ENCODE data around the gene CNIH2.
A peak's percentile ranks its signal among the peaks of the same experiment; 100 is the strongest.
"Not testable (repeated sequence)": the region's sequence is repeated elsewhere in the genome, so short reads cannot be mapped to it uniquely, and the experiment has no call there.

The CNIH2 gene

GRCh38 chr11:66292543-66293332, 14.8 kb downstream of the CNIH2 start:
- no peak for DNase-seq

DNA sequence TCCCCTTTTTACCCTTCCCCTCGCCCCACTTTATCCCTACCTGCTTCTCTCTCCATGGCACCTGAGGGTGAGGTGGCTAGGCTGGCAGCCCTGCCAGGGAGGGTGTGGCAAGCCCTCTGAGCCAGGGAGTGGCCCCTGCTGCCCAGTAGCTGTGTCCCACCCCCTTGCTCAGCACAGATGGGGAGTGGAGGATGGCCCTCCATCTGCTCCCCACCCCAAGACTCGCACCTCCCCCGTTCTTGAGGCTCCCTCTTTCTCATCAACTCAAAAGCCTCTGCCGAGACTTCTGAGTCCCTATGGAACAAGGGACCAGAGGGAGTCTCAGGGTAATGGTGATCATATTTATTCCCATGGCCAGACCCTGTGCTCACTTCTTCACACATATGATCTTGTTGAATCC, 15.4 kb downstream of the CNIH2 start:
- DNase-seq, result no peak

- DNase-seq, result no peak
These were observed 16.0 kb downstream of the CNIH2 start for GRCh38 chr11:66293777-66294625.

GRCh38 chr11:66294626-66295620, 16.9 kb downstream of the CNIH2 start:
- DNase-seq, result no peak

DNA sequence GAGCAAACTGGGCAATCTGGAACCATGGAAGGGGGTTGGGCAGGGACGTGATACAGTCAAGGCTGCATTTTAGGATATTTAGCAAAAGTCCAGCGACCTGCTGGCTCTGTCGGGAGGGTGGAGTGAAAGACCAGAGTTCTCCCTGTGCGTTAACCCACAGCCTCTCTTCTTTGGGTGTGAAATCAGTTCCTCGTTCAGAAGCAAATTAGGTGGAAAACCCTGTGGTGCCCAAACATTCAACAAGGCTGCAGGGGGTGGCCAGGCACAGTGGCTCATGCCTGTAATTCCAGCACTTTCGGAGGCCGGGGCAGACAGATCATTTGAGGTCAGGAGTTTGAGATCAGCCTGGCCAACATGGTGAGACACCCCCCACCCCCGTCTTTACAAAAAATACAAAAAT, 19.6 kb downstream of the CNIH2 start:
- no peak for DNase-seq

DNA sequence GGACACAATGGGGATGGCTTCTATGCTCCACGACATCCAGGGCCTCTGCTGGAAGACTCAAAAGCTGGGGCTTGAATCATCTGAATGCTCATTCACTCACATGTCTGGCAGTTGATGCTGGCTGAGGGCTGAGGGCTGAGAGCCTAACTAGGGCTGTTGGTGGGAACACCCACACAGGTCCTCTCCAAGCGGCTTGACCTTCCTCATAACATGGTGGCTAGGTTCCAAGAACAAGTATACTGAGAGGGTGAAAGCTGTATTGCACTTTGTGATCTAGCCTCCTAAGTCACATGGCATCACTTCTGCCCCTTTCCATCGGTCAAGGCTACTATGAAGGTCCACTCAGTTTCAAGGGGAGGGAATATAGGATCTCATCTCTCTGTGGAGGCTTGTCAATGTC, 21.2 kb downstream of the CNIH2 start:
- DNase-seq, result no peak

- no peak for DNase-seq
These were observed 24.7 kb downstream of the CNIH2 start for GRCh38 chr11:66302656-66303055.

- no peak for DNase-seq
These were observed 31.5 kb downstream of the CNIH2 start for GRCh38 chr11:66309475-66309874.

- no peak for DNase-seq
These were observed 32.3 kb downstream of the CNIH2 start for GRCh38 chr11:66310324-66310723.

DNA sequence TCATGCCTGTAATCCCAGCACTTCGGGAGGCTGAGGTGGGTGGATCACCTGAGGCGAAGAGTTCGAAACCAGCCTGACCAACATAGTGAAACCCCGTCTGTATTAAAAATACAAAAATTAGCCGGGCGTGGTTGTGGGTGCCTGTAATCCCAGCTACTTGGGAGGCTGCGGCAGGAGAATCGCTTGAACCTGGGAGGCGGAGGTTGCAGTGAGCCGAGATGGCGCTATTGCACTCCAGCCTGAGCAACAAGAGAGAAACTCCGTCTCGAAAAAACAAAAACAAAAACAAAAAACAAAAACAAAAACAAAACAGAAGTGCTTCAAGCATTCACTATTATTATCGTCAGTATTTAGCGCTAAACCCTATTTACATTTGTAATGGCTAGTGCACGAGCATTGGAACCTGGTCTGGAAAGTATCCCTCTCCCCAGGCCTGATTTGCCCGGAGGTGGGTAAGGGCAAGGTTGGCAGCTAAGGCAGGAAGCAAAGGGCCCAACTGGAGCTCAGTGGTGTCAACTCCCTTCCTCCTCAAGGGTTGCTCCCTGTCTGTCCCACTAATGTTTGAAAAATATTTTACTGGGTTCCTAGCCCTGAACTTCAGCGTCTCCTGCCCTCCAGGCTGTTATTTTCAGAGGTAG, 32.9 kb downstream of the CNIH2 start:
- not testable (repeated sequence) for DNase-seq

GRCh38 chr11:66311470-66311964, 33.5 kb downstream of the CNIH2 start:
- no peak for DNase-seq

- peak; percentile 77 for DNase-seq
These were observed 34.1 kb downstream of the CNIH2 start for GRCh38 chr11:66311965-66312548.

DNA sequence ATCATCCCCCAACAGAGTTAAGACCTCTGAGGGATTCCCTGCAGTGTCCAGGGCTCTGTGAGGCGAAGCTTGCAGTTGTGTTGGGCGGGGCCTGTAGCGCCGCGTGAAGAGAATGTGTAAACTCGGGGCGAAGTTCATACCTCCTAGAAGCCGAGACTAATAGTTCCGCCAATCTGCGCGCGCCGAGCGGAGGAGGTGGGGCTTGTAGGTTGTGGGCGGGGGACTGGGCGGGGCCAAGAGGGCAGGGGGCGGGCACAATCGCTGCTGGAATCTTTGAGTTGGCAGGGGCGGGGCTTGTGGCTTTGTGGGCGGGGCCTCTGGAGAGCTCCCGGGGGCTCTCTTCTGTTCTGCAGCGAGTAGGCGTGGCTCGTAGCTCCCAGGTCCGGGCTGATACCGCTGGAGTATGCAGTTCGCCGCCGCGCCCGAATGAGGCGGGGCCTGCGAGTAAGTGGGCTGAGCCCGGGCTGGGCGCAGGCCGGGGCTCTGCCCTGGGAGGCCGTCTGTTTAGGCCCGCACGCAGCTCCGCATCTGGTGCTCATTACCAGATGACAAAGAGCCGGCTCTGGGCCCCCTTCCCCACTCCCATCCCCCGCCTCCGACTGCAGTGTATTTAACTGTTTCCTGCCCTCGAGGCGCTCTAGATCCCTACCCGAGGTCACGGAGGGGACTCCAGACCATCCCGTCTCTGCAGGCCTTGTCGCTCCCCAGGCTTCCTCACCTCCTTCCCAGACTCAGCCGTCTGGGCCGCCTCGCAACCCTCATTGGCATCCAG, 34.8 kb downstream of the CNIH2 start:
- peak; percentile 77 for DNase-seq

DNA sequence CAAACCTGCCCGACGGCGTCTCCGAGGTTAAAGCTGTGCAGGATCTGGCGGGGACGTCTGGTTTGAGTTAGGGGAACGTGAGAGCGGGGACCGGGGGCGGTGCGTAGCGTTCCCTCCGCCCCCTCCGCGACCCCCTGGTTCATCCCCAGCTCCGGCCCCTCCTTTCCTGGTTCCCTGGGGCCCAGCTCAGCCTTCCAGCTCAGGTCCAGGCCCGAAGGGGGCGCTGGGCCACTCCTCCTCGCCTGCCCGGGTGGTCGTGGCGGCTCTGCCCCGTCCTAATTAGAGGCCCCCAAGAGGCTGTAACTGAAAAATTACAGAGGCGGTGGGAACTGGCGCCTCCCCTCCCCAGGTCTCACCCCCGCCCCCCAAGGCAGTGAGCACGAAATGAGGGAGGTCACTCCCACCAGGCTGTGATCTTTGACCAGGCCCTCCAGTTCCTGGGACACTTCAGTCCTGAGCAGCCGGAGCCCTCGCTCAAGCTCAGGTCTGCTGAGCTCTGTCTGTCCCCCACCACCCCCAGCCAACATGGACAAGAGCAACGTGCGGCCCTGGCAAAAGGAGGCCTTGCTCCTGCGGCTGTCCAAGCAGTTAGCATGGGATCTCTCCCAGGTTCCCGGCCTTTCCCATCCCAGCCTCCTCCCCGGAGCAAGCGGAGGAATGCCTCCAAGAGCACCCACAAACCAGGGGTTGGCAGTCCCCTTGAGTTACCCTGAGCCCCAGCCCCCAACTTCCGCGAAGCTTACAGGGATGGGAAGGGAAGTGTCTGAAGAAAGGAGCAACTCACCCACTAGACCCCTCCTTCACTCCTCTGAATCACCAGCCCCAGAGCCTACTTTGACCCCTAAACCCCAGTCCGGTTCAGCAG, 35.6 kb downstream of the CNIH2 start:
- no peak for DNase-seq

DNA sequence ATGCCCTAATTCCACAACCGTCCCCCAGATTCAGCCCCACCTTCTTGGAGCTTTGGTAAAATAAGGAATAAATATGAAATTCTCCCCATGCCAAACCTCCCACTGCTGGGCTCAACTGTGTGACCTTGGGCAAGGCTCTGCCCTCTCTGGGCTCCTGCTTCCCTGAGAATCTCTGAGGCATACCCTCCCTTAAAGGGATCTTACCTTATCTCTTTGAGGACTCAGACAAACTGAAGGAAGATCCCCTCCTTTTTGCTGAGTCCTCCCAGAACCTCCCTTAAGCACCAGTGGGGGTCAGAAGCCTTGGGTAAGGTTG, 36.2 kb downstream of the CNIH2 start:
- no peak for DNase-seq

- DNase-seq, result no peak
These were observed 36.9 kb downstream of the CNIH2 start for GRCh38 chr11:66314561-66315497.

DNA sequence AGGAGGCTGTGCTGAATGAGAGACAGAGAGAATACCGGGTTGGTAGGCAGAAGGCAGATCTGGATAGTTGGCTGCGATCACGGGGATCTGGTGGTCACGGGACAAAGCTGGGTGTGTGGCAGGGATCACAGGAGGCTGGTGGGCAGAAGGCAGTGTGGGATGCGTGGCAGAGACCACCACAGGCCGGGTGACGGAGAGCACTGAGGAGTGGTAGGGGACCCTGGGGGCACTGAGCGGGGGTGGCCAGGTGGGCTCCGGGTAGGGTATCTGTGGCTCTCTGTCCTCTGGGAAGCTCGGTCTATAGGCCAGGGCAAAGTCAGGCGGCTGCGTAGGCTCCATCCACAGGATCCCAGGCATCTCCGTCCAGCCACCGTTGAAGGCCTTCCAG, 37.5 kb downstream of the CNIH2 start:
- DNase-seq, result no peak

GRCh38 chr11:66315921-66316811, 38.2 kb downstream of the CNIH2 start:
- DNase-seq, result peak; percentile 24

Data from NCI-H2029 treated with DMSO at 0.1 percent for 48 hours (cell line).